Testis (tissue), 2 donors: ENCODE measurements around the gene NPHP4.

Source experiments
- CTCF ChIP-seq, 3 experiments: fragments of 450-650 bp in 2 of 3; fragments of 200-600 bp in 1 of 3; sonication (generic) in 1 of 3; IDR thresholded peaks; one replicate each; pipeline ENCODE4 v1.5.1; 2016 to 2019; ENCODE audit warnings: antibody characterized with exemption in 3 of 3, mild to moderate bottlenecking in 2 of 3, moderate library complexity in 1 of 3
- POLR2A ChIP-seq: fragments of 450-650 bp; IDR thresholded peaks from one replicate; pipeline ENCODE4 v1.6.1; 2017; ENCODE audit warnings: antibody characterized with exemption, mild to moderate bottlenecking, moderate library complexity

GRCh38 chr1:5814046-5814619, 178.1 kb downstream of the NPHP4 start:
- TF ChIP-seq CTCF (IDR thresholded peaks at IDR 0.05) (no peak), POLR2A (no peak)
